GM15510 (cell line): ENCODE data around the gene GGT7.

Experiments used
- POLR2A ChIP-seq: IDR thresholded peaks from 3 replicates; pipeline ENCODE4 v1.6.1; 2011; ENCODE audit warnings: borderline replicate concordance; ENCODE audit not compliant: insufficient read length; ENCODE audit errors: extremely low read depth

The GGT7 gene

DNA sequence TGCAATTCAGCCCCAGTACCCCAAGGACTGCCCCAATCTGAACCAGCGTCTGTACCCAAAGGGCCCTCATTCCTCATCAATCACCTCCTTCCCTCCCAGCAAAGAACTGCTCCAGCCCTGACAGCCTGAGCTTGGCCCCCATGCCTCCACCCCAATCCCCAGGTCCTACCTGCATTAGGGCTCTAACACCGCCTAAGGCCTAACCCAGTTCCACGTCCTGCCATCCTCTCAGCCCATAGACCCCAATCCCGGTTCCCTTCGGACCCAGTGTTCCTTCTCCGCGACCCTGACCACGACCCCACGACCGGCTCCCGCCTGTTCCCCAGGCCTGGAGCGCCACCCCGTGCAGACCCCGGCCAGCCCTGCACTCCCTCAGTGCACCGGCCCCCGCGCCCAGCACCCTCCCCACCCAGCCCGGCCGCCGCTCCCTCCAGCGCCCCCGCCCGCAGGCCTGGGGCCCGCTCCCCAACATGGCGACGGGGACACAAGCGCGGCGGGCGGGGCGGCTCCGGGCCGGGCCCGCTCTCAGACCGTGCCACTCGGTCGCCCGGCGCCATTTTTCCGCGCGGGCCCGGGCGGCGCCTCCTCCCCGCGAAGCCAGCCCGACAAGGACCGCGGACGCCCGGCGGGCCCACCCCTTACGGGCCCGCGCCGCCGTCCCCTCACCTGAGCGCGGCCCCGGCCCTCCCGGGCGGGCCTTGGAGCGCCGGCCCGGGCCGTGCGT is 47.7 kb downstream of the GGT7 start:
- TF ChIP-seq POLR2A, result peak; percentile 49

GRCh38 chr20:34824452-34824805 is 48.2 kb downstream of the GGT7 start:
- no peak for TF ChIP-seq POLR2A

- TF ChIP-seq POLR2A, result no peak
These were observed 48.6 kb downstream of the GGT7 start for GRCh38 chr20:34824026-34824425.

DNA sequence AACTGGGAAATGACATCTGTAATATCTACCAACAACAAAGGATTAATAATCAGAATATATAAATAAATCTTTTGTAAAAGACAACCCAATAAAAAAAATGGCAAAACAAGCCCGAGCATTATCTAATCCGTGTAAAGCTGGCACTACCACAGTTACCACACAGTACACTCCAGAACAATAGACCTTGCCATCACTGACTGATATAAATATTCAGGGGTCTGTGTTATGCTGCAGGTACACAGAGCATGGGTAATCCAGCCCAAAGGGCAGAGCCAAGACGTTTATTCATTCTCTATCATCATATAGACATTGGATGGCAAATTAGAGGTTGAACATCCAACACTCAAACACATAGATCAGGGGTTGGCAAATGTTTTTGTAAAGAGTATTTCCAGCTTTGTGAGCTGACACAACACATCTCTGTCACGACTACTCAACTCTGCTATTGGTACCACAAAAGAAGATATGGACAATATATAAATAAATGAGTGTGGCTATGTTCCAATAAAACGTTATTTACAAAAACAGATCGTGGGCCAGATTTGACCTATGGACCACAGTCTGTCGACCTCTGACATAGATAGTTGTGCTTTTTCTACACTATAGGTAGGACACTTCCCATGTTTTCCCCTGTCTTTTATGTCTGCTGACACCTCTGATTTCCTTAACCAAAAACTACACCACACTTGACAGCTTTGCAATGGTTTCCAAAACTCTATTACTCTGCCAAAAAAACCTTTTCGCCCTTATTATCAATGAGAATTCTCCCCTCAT is 51.7 kb downstream of the GGT7 start:
- TF ChIP-seq POLR2A, result no peak

DNA sequence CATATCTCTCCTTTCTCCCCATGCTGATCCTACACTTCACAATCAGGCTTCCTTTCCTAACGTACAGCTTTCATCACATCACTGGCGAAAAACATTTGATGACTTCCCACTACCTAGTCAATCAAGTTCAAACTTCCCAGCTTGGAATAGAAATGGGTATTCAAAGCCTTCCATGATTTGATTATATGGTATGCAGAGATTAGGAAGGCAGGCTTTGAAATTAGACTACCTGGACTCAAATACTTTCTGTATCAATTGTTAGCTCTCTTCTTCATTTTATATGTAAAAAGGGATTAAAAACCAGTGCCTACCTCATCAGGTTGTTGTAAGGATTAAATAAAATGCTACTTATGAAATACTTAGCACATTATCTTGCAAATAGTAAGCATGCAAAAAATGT is 54.9 kb downstream of the GGT7 start:
- no peak for TF ChIP-seq POLR2A

DNA sequence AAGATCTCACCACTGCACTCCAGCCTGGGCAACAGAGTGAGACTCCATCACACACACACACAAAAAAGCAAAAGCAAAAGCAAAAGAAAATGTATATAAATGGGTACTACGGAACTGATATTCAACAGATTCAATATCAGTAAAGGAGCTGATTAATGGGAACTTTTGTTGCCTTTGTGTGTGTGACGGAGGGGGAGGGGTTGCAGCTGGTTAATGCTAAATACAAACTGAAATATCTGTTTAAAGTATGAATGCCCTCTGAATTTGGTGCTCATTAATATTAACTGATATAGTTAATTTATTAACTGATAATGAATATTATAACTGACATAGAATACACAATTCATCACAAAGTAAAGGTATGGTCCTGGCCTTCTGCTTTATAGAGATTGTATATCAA is 55.6 kb downstream of the GGT7 start:
- no peak for TF ChIP-seq POLR2A

- no peak for TF ChIP-seq POLR2A
These were observed 57.0 kb downstream of the GGT7 start for GRCh38 chr20:34815636-34816035.

DNA sequence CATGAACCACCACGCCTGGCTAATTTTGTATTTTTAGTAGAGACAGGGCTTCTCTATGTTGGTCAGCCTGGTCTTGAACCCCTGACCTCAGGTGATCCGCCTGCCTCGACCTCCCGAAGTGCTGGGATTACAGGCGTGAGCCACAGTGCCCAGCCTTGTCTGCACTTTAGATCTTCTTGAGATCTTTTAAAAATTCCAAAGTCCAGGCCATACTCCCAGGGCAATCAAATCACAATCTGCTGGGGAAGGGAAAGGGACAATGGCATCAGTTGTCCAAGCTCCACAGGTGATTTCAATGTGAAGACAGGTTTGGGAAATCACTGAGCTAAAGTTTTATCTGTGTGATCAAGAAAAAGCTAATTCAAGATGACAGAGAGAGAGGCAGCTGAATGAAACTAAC is 64.1 kb downstream of the GGT7 start:
- no peak for TF ChIP-seq POLR2A

- no peak for TF ChIP-seq POLR2A
These were observed 66.4 kb downstream of the GGT7 start for GRCh38 chr20:34806255-34806654.

- TF ChIP-seq POLR2A, result no peak
These were observed 73.8 kb downstream of the GGT7 start for GRCh38 chr20:34798871-34799270.

GRCh38 chr20:34798328-34798727 is 74.3 kb downstream of the GGT7 start:
- no peak for TF ChIP-seq POLR2A

GRCh38 chr20:34797012-34797995 is 75.4 kb downstream of the GGT7 start:
- TF ChIP-seq POLR2A, result no peak
